Neural progenitor cell (in vitro differentiated cells): ENCODE measurements around the gene ABCA3. TPM values are rescaled to one million over a fixed set of nuclear protein-coding genes. Genes with fewer than 3 reads are reported as not detected.

Source experiments
- DNase-seq: peaks from one replicate; pipeline ENCODE4 v3.0.0-alpha.2; 2016; ENCODE audit warnings: low spot score
- H2AFZ ChIP-seq: fragments of 200-600 bp; sonication (generic); replicated peaks from 2 replicates; pipeline ENCODE4 v1.6.1; 2016; ENCODE audit warnings: antibody characterized with exemption
- H3F3A ChIP-seq: fragments of 200-600 bp; sonication (generic); 2 replicates; pipeline ENCODE4 v1.6.1; 2016; ENCODE audit warnings: antibody characterized with exemption, low read depth
- H3K27ac ChIP-seq: fragments of 200-600 bp; sonication (generic); 2 replicates; pipeline ENCODE4 v1.5.1; 2016; ENCODE audit warnings: mild to moderate bottlenecking
- H3K27me3 ChIP-seq: fragments of 200-600 bp; sonication (generic); 2 replicates; pipeline ENCODE4 v1.6.1; 2016; ENCODE audit warnings: mild to moderate bottlenecking, moderate library complexity
- H3K36me3 ChIP-seq: fragments of 200-600 bp; sonication (generic); 2 replicates; pipeline ENCODE4 v1.5.1; 2016
- H3K4me1 ChIP-seq: fragments of 200-600 bp; sonication (generic); 2 replicates; pipeline ENCODE4 v1.6.1; 2016; ENCODE audit warnings: mixed run types
- H3K4me2 ChIP-seq: fragments of 200-600 bp; sonication (generic); 2 replicates; pipeline ENCODE4 v1.6.1; 2016
- H3K4me3 ChIP-seq: fragments of 200-600 bp; sonication (generic); 2 replicates; pipeline ENCODE4 v1.5.1; 2016
- H3K79me2 ChIP-seq: fragments of 200-600 bp; sonication (generic); 2 replicates; pipeline ENCODE4 v1.6.1; 2016; ENCODE audit warnings: low read depth
- H3K9ac ChIP-seq: fragments of 200-600 bp; sonication (generic); 2 replicates; pipeline ENCODE4 v1.6.1; 2016
- H3K9me3 ChIP-seq: fragments of 200-600 bp; sonication (generic); 2 replicates; pipeline ENCODE4 v1.5.1; 2016; ENCODE audit warnings: low read depth
- H4K20me1 ChIP-seq: fragments of 200-600 bp; sonication (generic); 2 replicates; pipeline ENCODE4 v1.6.1; 2016; ENCODE audit warnings: low read depth
- H3K27ac Mint-ChIP-seq: 3 replicates; pipeline ENCODE4 v1.8.0; 2021; ENCODE audit warnings: mixed read lengths
- H3K27me3 Mint-ChIP-seq: 2 replicates; pipeline ENCODE4 v1.8.0; 2022; ENCODE audit warnings: low read depth, mild to moderate bottlenecking, inconsistent platforms, moderate library complexity, mixed read lengths; ENCODE audit not compliant: insufficient read depth
- H3K36me3 Mint-ChIP-seq: 3 replicates; pipeline ENCODE4 v1.8.0; 2021; ENCODE audit warnings: mixed read lengths
- H3K4me1 Mint-ChIP-seq: 3 replicates; pipeline ENCODE4 v1.8.0; 2021; ENCODE audit warnings: mixed read lengths
- H3K4me3 Mint-ChIP-seq: 3 replicates; pipeline ENCODE4 v1.8.0; 2021; ENCODE audit warnings: mild to moderate bottlenecking, moderate library complexity, mixed read lengths
- H3K9me3 Mint-ChIP-seq: 3 replicates; pipeline ENCODE4 v1.8.0; 2020; ENCODE audit warnings: mixed read lengths
- EZH2 ChIP-seq: fragments of 200-600 bp; sonication (generic); IDR thresholded peaks from 2 replicates; pipeline ENCODE4 v1.6.1; 2017; ENCODE audit warnings: antibody characterized with exemption, mild to moderate bottlenecking, moderate library complexity
- EZH2phosphoT487 ChIP-seq: fragments of 200-600 bp; sonication (generic); IDR thresholded peaks from 2 replicates; pipeline ENCODE4 v1.6.1; 2017; ENCODE audit warnings: antibody characterized with exemption
- total RNA-seq: library from RNA; depleted of rRNA; stranded (reverse); fragments of >200 nt; gene quantifications from 2 replicates; pipeline ENCODE4 v1.2.3, GENCODE V29; 2015; ENCODE audit warnings: low replicate concordance
- TF ChIP-seq, protein P1 (sequence below): fragments of 200-600 bp; sonication (generic); IDR thresholded peaks from 2 replicates; pipeline ENCODE4 v1.5.1; 2017; ENCODE audit warnings: antibody characterized with exemption, mild to moderate bottlenecking

Gene ABCA3
- total RNA-seq, 1 donor from 2014 or later: 9.7 TPM

DNA sequence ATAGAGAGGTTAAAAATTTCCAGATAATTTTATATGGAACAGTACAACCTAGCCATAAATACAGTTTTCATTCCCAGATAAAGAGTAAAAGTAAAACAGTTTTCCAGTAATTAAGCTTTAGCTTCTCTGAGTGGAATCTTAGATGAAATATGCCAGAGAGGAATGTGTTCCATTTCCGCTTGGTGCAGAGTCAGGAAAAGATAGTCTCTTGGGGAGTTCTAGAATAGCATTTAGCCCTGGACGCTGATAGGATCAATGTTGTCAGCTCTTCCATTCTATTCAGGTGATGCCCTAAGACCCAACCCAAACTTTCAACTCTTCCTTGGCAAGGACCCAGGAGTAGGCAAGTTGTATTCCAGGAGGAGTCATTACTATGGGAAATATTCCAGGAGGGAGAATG is 30.9 kb upstream of the ABCA3 start:
- Histone ChIP-seq H3K79me2 (no peaks in the 10 kb centered on the region), H2AFZ (no peak overlapping the region), H4K20me1 (no peaks in the 10 kb centered on the region), H3K4me2 (no peak overlapping the region), H3K27me3 (peaks cover 7% of the 10 kb centered on the region), H3K27ac (no peak overlapping the region), H3K4me1 (no peaks in the 10 kb centered on the region), H3K9me3 (no peaks in the 10 kb centered on the region), H3F3A (no peaks in the 10 kb centered on the region), H3K4me3 (no peak overlapping the region), H3K36me3 (no peaks in the 10 kb centered on the region), H3K9ac (no peak overlapping the region)
- DNase-seq: no peak
- H3K4me3 Mint-ChIP-seq: no peak overlapping the region
- TF ChIP-seq, protein P1, sequence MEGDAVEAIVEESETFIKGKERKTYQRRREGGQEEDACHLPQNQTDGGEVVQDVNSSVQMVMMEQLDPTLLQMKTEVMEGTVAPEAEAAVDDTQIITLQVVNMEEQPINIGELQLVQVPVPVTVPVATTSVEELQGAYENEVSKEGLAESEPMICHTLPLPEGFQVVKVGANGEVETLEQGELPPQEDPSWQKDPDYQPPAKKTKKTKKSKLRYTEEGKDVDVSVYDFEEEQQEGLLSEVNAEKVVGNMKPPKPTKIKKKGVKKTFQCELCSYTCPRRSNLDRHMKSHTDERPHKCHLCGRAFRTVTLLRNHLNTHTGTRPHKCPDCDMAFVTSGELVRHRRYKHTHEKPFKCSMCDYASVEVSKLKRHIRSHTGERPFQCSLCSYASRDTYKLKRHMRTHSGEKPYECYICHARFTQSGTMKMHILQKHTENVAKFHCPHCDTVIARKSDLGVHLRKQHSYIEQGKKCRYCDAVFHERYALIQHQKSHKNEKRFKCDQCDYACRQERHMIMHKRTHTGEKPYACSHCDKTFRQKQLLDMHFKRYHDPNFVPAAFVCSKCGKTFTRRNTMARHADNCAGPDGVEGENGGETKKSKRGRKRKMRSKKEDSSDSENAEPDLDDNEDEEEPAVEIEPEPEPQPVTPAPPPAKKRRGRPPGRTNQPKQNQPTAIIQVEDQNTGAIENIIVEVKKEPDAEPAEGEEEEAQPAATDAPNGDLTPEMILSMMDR: no peak
- no peak for TF ChIP-seq EZH2phosphoT487
- no peak for TF ChIP-seq EZH2
- H3K36me3 Mint-ChIP-seq: no peaks in the 10 kb centered on the region
- H3K4me1 Mint-ChIP-seq: peaks cover 2% of the 10 kb centered on the region
- H3K27ac Mint-ChIP-seq: no peak overlapping the region
- H3K9me3 Mint-ChIP-seq: no peaks in the 10 kb centered on the region
- peaks cover 4% of the 10 kb centered on the region for H3K27me3 Mint-ChIP-seq

DNA sequence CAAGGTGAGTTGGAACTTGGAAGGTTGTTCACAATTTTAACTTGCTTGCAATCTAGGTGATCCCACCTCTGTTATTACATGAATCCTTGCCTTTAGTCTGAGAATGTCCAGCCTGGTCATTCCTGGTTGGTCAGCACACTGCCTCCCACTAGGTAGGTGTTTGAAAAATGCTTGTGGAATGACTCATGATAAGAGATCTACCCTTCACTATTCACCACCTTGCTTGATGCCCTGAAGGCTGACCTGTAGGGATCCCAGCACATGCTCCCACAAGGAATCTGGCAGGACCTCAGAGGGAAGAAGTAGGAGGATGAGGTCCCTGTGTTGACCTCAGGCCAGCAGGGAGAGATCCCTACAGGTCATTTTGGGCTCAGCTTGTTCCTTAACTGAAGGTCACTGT is 30.2 kb upstream of the ABCA3 start:
- no peak overlapping the region for H3K4me2 ChIP-seq
- Mint-ChIP-seq H3K4me1 (peaks cover 4% of the 10 kb centered on the region), H3K9me3 (no peaks in the 10 kb centered on the region)

GRCh38 chr16:2366660-2367309 is 26.3 kb upstream of the ABCA3 start:
- H2AFZ ChIP-seq: no peak overlapping the region
- Mint-ChIP-seq H3K27me3 (peaks cover 9% of the 10 kb centered on the region), H3K4me3 (no peak overlapping the region), H3K4me1 (peaks cover 15% of the 10 kb centered on the region), H3K27ac (no peak overlapping the region), H3K9me3 (no peaks in the 10 kb centered on the region), H3K36me3 (no peaks in the 10 kb centered on the region)
- no peaks in the 10 kb centered on the region for H3K36me3 ChIP-seq
- H3K4me3 ChIP-seq: no peak overlapping the region
- TF ChIP-seq EZH2phosphoT487: no peak
- TF ChIP-seq, protein P1: no peak
- no peak for TF ChIP-seq EZH2
- H3K9me3 ChIP-seq: no peaks in the 10 kb centered on the region
- no peak for DNase-seq
- no peaks in the 10 kb centered on the region for H4K20me1 ChIP-seq
- H3K9ac ChIP-seq: no peak overlapping the region
- no peaks in the 10 kb centered on the region for H3F3A ChIP-seq
- H3K4me2 ChIP-seq: no peak overlapping the region
- H3K79me2 ChIP-seq: no peaks in the 10 kb centered on the region
- H3K4me1 ChIP-seq: no peaks in the 10 kb centered on the region
- H3K27ac ChIP-seq: no peak overlapping the region
- H3K27me3 ChIP-seq: peaks cover 32% of the 10 kb centered on the region

More for the DNA sequence above, 30.2 kb upstream of the ABCA3 start:
- H3K79me2 ChIP-seq: no peaks in the 10 kb centered on the region
- peaks cover 8% of the 10 kb centered on the region for H3K27me3 Mint-ChIP-seq
- no peak overlapping the region for H3K4me3 ChIP-seq
- no peaks in the 10 kb centered on the region for H4K20me1 ChIP-seq
- H3K36me3 ChIP-seq: no peaks in the 10 kb centered on the region
- no peak overlapping the region for H3K4me3 Mint-ChIP-seq
- TF ChIP-seq, protein P1: no peak
- TF ChIP-seq EZH2 (no peak), EZH2phosphoT487 (no peak)
- H3K27ac ChIP-seq: no peak overlapping the region
- no peak for DNase-seq
- no peaks in the 10 kb centered on the region for H3K36me3 Mint-ChIP-seq
- no peaks in the 10 kb centered on the region for H3K4me1 ChIP-seq
- no peak overlapping the region for H2AFZ ChIP-seq
- no peaks in the 10 kb centered on the region for H3K9me3 ChIP-seq
- H3F3A ChIP-seq: no peaks in the 10 kb centered on the region
- H3K9ac ChIP-seq: no peak overlapping the region
- peaks cover 9% of the 10 kb centered on the region for H3K27me3 ChIP-seq
- no peak overlapping the region for H3K27ac Mint-ChIP-seq
